ENCODE data around the gene PGC.

- TF ChIP-seq ZNF384 (IDR thresholded peaks at IDR 0.05) (no peak), FOXA1 (IDR thresholded peaks at IDR 0.05) (no peak), SUZ12 (IDR thresholded peaks at IDR 0.05) (no peak)
These were observed 29.8 kb downstream of the PGC start for GRCh38 chr6:41717392-41717736.
